Colonic mucosa (tissue), 4 donors: Measurements from ENCODE around the gene STARD9. TPM values are rescaled to one million over a fixed set of nuclear protein-coding genes. Genes with fewer than 3 reads are reported as not detected.

Experiments used
- DNase-seq: peaks from one replicate; pipeline ENCODE4 v3.0.0-alpha.2; 2020
- H3K27ac ChIP-seq: fragments of 200-600 bp; one replicate; pipeline ENCODE4 v1.8.0; 2021
- H3K27me3 ChIP-seq: fragments of 200-600 bp; one replicate; pipeline ENCODE4 v1.8.0; 2021
- H3K36me3 ChIP-seq: fragments of 200-600 bp; one replicate; pipeline ENCODE4 v1.8.0; 2021
- H3K4me1 ChIP-seq: fragments of 200-600 bp; one replicate; pipeline ENCODE4 v1.8.0; 2021; ENCODE audit warnings: mild to moderate bottlenecking
- H3K4me3 ChIP-seq: fragments of 200-600 bp; one replicate; pipeline ENCODE4 v1.8.0; 2021
- H3K9ac ChIP-seq, 2 donors: one replicate each; pipeline ENCODE4 v1.7.0; 2013; ENCODE audit warnings: control low read depth in 2 of 2, low read depth in 2 of 2, low read length in 2 of 2
- H3K9me3 ChIP-seq: fragments of 200-600 bp; one replicate; pipeline ENCODE4 v1.8.0; 2021
- CTCF ChIP-seq: fragments of 200-600 bp; IDR thresholded peaks from one replicate; pipeline ENCODE4 v1.8.0; 2022; ENCODE audit warnings: antibody characterized with exemption, mild to moderate bottlenecking
- intact Hi-C: fragments of 100-400 bp; cut with DNase I; formaldehyde crosslinking; loops from one replicate; pipeline ENCODE4 v1.14.1; 2022
- total RNA-seq, 2 donors: library from RNA; stranded (reverse); fragmentation: NEBNext Ultra II Directional in 1 of 2; extraction: Animal tissue kit (Norgen Biotek cat#: 25700) in 1 of 2; gene quantifications; one replicate each; pipeline ENCODE4 v1.2.1, GENCODE V29; 2021
- donor health status: healthy.
- donor health status: DM: no; HTN: no; CAD: no.
- donor health status: DM: no; HTN: no; CAD: no.

The STARD9 gene
- total RNA-seq = 1 to 10 TPM; 4.7 to 5.2 TPM

- intact Hi-C loops = no loop called here
- H3K4me3 ChIP-seq = peak within 1 kb of the TSS; percentile 65
- TF ChIP-seq CTCF = no peak
- H3K27me3 ChIP-seq = no peaks in the 10 kb centered on the region
- DNase-seq = peak; percentile 98
- no peaks in the 10 kb centered on the region for H3K4me1 ChIP-seq
- no peaks in the 10 kb centered on the region for H3K36me3 ChIP-seq
- H3K27ac ChIP-seq = peak within 1 kb of the TSS; percentile 74
- peak within 1 kb of the TSS; percentile 58 to 77 for H3K9ac ChIP-seq
- H3K9me3 ChIP-seq = no peaks in the 10 kb centered on the region
These were observed at the start of gene STARD9 for GRCh38 chr15:42575188-42576039. Gene STARD9 (plus strand): TSS chr15:42575606. CDS start chr15:42575716, 110 bp downstream.

- H3K4me1 ChIP-seq = no peaks in the 10 kb centered on the region
- H3K9ac ChIP-seq = no peak overlapping the region
- no peaks in the 10 kb centered on the region for H3K27me3 ChIP-seq
- H3K9me3 ChIP-seq = no peaks in the 10 kb centered on the region
- peaks cover 6% of the 10 kb centered on the region for H3K36me3 ChIP-seq
- no peak for DNase-seq
- no peak overlapping the region for H3K4me3 ChIP-seq
- no peak overlapping the region for H3K27ac ChIP-seq
- no peak for TF ChIP-seq CTCF
- intact Hi-C loops = no loop called here
These were observed 46.4 kb upstream of the STARD9 start for GRCh38 chr15:42528970-42529369.

- peaks cover 6% of the 10 kb centered on the region for H3K36me3 ChIP-seq
- no peak for DNase-seq
- no peaks in the 10 kb centered on the region for H3K4me1 ChIP-seq
- no peaks in the 10 kb centered on the region for H3K9me3 ChIP-seq
- intact Hi-C loops = no loop called here
- no peak for TF ChIP-seq CTCF
- H3K27ac ChIP-seq = no peak overlapping the region
- no peak overlapping the region for H3K9ac ChIP-seq
- no peak overlapping the region for H3K4me3 ChIP-seq
- no peaks in the 10 kb centered on the region for H3K27me3 ChIP-seq
These were observed 42.2 kb upstream of the STARD9 start for GRCh38 chr15:42533246-42533645.

- intact Hi-C loops = no loop called here
- no peaks in the 10 kb centered on the region for H3K27me3 ChIP-seq
- no peak overlapping the region for H3K4me3 ChIP-seq
- H3K36me3 ChIP-seq = peaks cover 4% of the 10 kb centered on the region
- no peaks in the 10 kb centered on the region for H3K4me1 ChIP-seq
- no peaks in the 10 kb centered on the region for H3K9me3 ChIP-seq
- DNase-seq = no peak
- no peak overlapping the region for H3K9ac ChIP-seq
- H3K27ac ChIP-seq = no peak overlapping the region
- TF ChIP-seq CTCF = no peak
These were observed 30.4 kb upstream of the STARD9 start for GRCh38 chr15:42544853-42545629.

GRCh38 chr15:42547918-42548248 lies 27.5 kb upstream of the STARD9 start:
- no peak for TF ChIP-seq CTCF
- Histone ChIP-seq H3K4me1 (no peaks in the 10 kb centered on the region), H3K36me3 (peaks cover 4% of the 10 kb centered on the region), H3K9ac (peak overlapping the region; percentile 72 to 83), H3K27me3 (no peaks in the 10 kb centered on the region), H3K27ac (peak overlapping the region; percentile 89), H3K9me3 (no peaks in the 10 kb centered on the region), H3K4me3 (peak overlapping the region; percentile 73)
- DNase-seq = no peak
- intact Hi-C loops = no loop called here
